Measurements from ENCODE around the gene ZIC4. TPM values are rescaled to one million over a fixed set of nuclear protein-coding genes. Genes with fewer than 3 reads are reported as not detected.

Gene ZIC4
- total RNA-seq, 2 experiments from 2014 or later = not detected

GRCh38 chr3:147387885-147388699, 18.3 kb downstream of the ZIC4 start:
- Histone ChIP-seq H3K4me3 (ENCODE audit: low read length) (no peak overlapping the region), H3K9me3 (ENCODE audit: control insufficient read depth in 1 of 2, insufficient read depth in 1 of 2, low read length in 2 of 2) (peaks cover 5 to 55% of the 10 kb centered on the region in 2 experiments), H3K4me1 (ENCODE audit: insufficient read depth, low read length) (no peaks in the 10 kb centered on the region), H3K36me3 (ENCODE audit: insufficient read depth, low read length) (no peaks in the 10 kb centered on the region), H3K27me3 (ENCODE audit: control insufficient read depth in 1 of 2, insufficient read depth in 2 of 2, low read length in 2 of 2) (peaks cover 80 to 94% of the 10 kb centered on the region in 2 experiments), H3K27ac (ENCODE audit: low read depth in 1 of 2, low read length in 2 of 2) (no peak overlapping the region)
- peaks cover 96% of the 10 kb centered on the region for H3K27me3 Mint-ChIP-seq
- CTCF ChIA-PET = no interaction called here
- H3K27ac Mint-ChIP-seq = no peak overlapping the region
- intact Hi-C loops (cut with DNase I, micrococcal nuclease) = no loop called here
- no peak for ATAC-seq (ENCODE audit: poor library complexity)
- TF ChIP-seq CTCF (IDR thresholded peaks at IDR 0.05) = no peak
- no peaks in the 10 kb centered on the region for H3K36me3 Mint-ChIP-seq (ENCODE audit: low read depth)
- H3K9me3 Mint-ChIP-seq = peaks cover 5% of the 10 kb centered on the region
- H3K4me1 Mint-ChIP-seq (ENCODE audit: low read depth) = no peaks in the 10 kb centered on the region
- H3K4me3 Mint-ChIP-seq = no peak overlapping the region
- POLR2A ChIA-PET = no interaction called here
- DNase-seq = no peak

- Mint-ChIP-seq H3K36me3 (ENCODE audit: low read depth) (no peaks in the 10 kb centered on the region), H3K27me3 (peaks cover 96% of the 10 kb centered on the region), H3K4me3 (no peak overlapping the region), H3K27ac (no peak overlapping the region), H3K4me1 (ENCODE audit: low read depth) (no peaks in the 10 kb centered on the region), H3K9me3 (peaks cover 5% of the 10 kb centered on the region)
- Histone ChIP-seq H3K27ac (ENCODE audit: low read depth in 1 of 2, low read length in 2 of 2) (no peak overlapping the region), H3K4me1 (ENCODE audit: insufficient read depth, low read length) (no peaks in the 10 kb centered on the region), H3K4me3 (ENCODE audit: low read length) (no peak overlapping the region), H3K27me3 (ENCODE audit: control insufficient read depth in 1 of 2, insufficient read depth in 2 of 2, low read length in 2 of 2) (peaks cover 80 to 94% of the 10 kb centered on the region in 2 experiments), H3K9me3 (ENCODE audit: control insufficient read depth in 1 of 2, insufficient read depth in 1 of 2, low read length in 2 of 2) (peaks cover 5 to 50% of the 10 kb centered on the region in 2 experiments), H3K36me3 (ENCODE audit: insufficient read depth, low read length) (no peaks in the 10 kb centered on the region)
- no peak for DNase-seq
- no peak for TF ChIP-seq CTCF (IDR thresholded peaks at IDR 0.05)
- ChIA-PET POLR2A (no interaction called here), CTCF (no interaction called here)
- ATAC-seq (ENCODE audit: poor library complexity) = no peak
- intact Hi-C loops (cut with DNase I, micrococcal nuclease) = no loop called here
Measured at GRCh38 chr3:147387291-147387884, 19.0 kb downstream of the ZIC4 start.

GRCh38 chr3:147385059-147386012, 21.0 kb downstream of the ZIC4 start:
- no peaks in the 10 kb centered on the region for H3K36me3 ChIP-seq (ENCODE audit: insufficient read depth, low read length)
- peaks cover 5 to 37% of the 10 kb centered on the region in 2 experiments for H3K9me3 ChIP-seq (ENCODE audit: control insufficient read depth in 1 of 2, insufficient read depth in 1 of 2, low read length in 2 of 2)
- H3K27ac ChIP-seq (ENCODE audit: low read depth in 1 of 2, low read length in 2 of 2) = no peak overlapping the region
- H3K27me3 ChIP-seq (ENCODE audit: control insufficient read depth in 1 of 2, insufficient read depth in 2 of 2, low read length in 2 of 2) = peaks cover 76 to 94% of the 10 kb centered on the region in 2 experiments
- Mint-ChIP-seq H3K36me3 (ENCODE audit: low read depth) (no peaks in the 10 kb centered on the region), H3K9me3 (peaks cover 5% of the 10 kb centered on the region), H3K4me1 (ENCODE audit: low read depth) (no peaks in the 10 kb centered on the region), H3K27ac (no peak overlapping the region), H3K27me3 (peaks cover 99% of the 10 kb centered on the region), H3K4me3 (no peak overlapping the region)
- H3K4me1 ChIP-seq (ENCODE audit: insufficient read depth, low read length) = no peaks in the 10 kb centered on the region
- intact Hi-C loops (cut with DNase I, micrococcal nuclease) = no loop called here
- CTCF ChIA-PET = no interaction called here
- DNase-seq (no peak), ATAC-seq (ENCODE audit: poor library complexity) (no peak)
- TF ChIP-seq CTCF (IDR thresholded peaks at IDR 0.05) = no peak
- no peak overlapping the region for H3K4me3 ChIP-seq (ENCODE audit: low read length)
- POLR2A ChIA-PET = no interaction called here
